GM19035 (cell line): Measurements from ENCODE around the gene ACTR3.
"Not testable (repeated sequence)": the region's sequence is repeated elsewhere in the genome, so short reads cannot be mapped to it uniquely, and the experiment has no call there.

Experiments
- ATAC-seq: cut with Tn5 transposase; IDR thresholded peaks from one replicate; pipeline ENCODE4 v1.9.1; 2021; ENCODE audit not compliant: unreplicated experiment

Gene ACTR3

DNA sequence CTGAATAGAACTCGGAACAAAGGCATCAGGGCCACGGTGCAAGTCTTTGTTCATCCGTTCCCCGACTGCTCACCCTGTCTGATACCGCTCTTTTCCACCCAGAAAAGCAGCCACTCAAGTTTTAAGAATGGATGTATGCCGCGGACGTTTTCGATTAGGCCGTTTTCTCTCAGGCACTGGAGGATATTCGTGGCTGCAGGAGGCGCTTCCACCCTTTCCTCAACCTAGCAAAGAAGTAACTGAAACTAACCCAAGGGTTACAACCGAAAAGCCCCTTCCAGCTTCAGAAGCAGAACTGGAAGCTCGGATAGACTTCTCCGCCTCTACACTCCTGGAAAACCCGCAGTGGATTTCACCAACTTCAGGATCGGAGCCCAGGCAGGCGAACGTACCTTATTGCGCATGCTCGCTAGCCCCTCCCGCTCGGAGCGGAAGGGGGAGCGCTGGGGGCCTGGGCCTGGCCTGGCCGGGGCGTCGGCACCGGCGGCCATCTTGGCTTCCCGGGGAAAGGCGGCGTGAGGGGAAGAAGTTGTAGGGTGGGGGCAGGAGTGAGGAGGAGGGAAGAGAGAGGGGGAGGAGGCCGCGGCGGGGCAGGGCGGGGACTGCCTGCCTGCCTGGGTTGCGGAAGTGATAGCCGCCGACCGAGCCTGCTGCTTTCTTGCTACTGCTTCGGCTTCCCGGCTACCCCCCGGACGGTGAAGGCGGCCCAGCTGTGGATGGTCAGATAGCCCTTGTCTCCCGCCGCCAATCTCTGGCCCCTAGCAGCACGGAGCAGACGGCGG is at the start of gene ACTR3:
ACTR3 (plus strand) TSS at position 619 of the 782 bp plus-strand sequence. CDS start 191 bp downstream, outside the sequence.
- ATAC-seq, result peak; percentile 49

DNA sequence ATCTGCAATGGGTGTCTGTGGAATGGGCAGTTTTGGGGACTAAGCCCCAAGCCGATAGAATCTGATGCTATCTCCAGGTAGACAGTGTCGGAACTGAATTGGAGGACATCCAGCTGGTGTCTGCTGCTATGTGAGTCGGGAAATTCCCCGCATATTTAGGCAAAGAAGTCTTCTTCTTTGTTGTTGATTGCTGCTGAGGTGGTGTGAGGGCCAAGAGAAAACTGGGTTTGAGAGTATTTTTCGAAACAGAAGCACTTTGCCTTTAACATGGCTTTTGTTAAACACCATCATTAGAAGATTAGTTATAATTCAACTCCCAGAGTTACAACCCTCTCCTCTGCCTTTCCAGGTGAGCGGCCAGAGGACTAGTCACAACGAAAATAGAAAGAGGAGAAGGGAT is 49.4 kb upstream of the ACTR3 start:
- no peak for ATAC-seq

DNA sequence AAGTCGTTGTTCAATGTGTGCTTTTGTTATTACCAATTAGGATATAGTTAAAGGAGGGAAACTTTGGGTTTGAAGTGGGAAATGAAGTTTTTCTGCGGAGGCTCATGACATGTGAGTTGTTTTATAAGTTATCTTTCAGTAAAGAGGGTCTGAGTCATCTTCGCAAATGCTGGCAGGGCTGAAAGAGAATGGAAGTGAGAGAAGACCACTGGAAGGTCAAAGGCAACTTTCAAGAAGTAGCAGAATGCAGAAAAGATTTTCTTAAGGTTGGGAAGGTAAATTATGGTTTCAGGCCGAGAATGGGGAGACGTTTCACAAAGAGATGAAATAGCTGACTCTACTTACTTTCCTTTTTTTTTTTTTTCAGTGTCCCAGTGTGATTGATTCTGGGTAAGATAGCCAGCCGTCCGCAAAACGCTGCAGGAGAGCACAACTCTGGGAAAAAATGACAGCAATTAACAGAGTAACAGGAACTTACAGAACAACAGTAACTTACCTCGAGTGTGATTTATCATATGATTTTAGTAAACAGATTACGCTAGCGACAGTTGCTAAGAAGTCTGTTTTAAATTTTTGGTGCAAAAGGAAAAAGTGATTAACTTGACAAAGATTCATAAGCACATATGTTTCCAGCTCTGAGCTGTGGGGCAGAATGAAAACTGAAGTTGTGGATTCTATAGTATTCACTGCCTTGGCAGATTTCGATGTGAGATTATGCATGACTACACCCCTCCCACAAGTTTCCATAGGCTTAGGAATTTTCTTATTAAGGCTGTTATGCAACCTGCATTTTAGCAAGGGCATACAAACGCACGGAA is 46.8 kb upstream of the ACTR3 start:
- ATAC-seq, result no peak

DNA sequence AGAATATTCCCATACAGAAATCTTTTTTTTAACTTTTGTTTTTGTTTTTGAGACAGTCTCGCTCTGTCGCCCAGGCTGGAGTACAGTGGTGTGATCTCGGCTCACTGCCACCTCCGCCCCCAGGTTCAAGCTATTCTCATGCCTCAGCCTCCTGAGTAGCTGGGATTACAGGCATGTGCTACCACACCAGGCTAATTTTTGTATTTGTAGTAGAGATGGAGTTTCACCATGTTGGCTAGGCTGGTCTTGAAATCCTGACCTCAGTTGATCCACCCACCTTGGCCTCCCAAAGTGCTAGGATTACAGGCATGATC is 46.2 kb upstream of the ACTR3 start:
- not testable (repeated sequence) for ATAC-seq

DNA sequence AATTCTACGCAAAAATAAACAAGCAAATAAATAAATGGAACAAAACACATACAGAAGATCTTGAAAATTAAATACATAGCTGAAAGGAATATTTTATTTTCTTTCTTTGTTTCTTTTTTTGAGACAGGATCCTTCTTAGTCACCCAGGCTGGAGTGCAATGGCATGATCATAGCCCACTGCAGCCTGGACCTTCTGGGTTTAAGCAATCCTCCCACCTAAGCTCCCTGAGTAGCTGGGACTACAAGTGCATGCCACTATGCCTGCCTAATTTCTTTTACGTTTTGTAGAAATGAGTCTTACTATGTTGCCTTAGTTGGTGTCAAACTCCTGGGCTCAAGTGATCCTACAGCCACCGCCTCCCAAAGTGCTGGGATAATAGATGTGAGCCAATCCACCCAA is 44.6 kb upstream of the ACTR3 start:
- ATAC-seq, result no peak

DNA sequence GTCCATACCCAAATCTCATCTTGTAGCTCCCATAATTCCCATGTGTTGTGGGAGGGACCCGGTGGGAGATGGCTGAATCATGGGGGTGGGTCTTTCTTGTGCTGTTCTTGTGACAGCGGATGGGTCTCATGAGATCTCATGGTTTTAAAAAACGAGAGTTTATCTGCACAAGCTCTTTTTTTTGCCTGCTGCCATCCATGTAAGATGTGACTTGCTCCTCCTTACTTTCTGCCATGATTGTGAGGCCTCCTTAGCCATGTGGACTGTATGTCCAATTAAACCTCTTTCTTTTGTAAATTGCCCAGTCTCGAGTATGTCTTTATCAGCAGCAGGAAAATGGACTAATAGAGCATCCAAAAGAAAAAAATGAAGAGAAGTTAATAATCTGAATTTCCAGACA is 44.1 kb upstream of the ACTR3 start:
- not testable (repeated sequence) for ATAC-seq

DNA sequence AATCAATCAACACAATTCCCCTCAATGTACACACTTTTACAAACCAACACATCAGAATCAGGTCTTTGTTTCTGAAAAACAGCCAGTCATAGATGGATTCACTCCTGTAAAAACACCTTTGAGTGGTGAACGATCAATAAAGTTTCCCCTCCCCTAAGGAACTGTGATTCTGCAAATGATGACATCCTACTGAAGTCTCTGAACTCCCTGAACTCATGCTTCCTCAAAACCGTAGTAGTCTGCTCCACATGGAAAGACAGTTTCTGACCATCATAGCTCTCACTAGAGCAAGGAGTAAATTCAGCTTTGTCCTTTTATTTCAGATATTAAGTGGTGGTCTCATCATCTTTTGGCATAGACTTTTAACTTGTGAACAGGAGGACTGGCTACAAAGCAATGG is 43.5 kb upstream of the ACTR3 start:
- no peak for ATAC-seq

DNA sequence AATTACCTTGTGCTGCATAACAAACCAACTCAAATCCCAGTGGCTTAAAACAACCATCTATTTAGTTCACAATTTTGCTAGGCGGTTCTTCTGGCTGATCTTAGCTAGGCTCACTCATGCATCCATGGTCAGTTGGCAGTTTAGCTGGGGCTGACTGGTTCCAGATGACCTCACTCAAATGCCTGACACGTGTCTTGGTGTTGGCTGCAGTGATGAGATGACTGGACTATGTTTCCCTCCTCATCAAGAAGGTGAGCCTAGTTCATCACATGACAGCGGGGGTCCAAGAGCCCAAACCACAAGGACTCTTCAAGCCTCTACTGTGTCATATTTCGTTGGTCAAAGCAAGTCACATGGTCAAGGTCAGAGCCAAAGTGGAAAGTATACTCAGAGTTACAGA is 42.7 kb upstream of the ACTR3 start:
- no peak for ATAC-seq

DNA sequence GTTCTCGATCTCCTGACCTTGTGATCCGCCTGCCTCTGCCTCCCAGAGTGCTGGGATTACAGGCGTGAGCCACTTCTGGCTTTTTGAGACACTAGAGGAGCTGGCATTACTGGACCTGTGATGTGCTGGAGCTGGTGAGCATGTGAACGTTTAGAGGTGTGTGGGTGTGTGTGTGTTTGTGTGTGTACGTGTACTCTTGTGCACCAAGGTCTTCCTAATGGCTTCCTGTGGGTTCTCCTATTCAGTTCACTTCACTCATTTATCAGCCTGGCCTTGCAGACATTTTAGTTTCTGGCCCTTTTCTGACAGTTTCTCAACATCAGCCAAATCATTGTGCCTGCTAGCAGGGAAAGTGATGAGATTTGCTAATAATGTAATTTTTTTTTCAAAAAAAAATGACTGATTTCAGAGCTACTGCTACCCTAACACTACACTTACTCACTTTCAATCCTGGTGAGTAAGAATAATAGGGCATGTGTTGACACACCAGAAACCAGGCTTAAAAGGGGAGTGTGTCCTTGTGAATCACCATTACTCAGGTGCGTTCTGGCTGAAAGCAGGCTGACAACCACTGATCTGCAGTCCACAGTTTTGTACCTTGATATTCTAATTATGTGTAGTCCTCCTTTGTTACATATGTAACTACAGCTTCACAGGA is 41.0 kb upstream of the ACTR3 start:
- ATAC-seq, result no peak

DNA sequence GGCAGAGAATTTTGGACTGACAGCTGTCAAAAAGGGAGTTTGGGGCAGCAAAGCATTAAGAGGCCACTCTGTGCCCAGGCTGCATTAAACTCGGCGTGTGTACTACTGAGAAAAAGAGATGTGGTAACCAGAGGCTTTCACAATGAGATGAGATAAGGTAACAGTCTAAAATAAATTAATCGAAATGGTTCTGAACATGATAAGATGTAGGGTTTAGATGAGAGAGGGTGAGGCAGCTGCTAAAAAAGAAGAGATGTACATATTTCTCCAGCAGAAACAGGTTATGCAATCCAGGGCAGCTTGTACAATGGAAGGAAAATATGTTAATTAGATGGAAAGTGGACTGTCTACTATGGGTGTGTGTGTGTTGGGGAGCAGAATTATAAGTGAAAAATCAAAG is 39.2 kb upstream of the ACTR3 start:
- ATAC-seq, result no peak

DNA sequence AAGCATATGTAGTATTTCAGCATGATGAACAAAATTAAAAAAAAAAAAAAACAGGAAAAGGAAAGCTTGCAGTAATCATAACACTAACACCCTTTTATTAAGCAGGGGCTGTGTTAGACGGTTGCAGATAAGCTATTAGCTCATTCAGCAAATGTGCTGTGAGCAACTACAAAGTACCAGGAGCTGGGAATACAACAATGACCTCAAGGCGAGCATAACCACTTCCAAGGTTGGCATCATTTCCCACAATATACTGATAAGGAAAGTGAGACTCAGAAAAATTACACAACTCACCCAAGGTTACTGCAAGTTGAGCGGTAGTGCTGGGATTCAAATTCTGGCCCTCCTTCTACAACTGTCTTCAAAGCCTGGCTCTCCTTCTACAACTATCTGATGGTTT is 38.2 kb upstream of the ACTR3 start:
- ATAC-seq, result no peak

DNA sequence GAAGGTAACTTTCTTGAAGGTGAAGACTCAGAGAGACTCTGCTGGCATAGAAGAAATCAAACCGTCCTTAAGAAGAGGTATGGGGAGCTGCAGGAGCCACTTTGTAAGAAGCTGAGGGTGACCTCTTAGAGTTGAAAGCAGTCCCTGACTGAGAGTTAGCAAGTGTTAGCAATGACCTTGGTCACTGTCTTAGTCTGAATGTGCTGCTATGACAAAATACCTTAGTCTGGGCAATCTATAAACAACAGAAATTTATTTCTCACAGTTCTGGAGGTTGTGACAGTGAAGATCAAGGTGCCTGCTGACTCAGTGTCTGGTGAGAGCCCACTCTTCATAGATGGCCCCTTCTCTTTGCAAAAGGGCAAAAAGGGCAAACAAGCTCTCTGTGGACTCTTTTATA is 35.7 kb upstream of the ACTR3 start:
- no peak for ATAC-seq

DNA sequence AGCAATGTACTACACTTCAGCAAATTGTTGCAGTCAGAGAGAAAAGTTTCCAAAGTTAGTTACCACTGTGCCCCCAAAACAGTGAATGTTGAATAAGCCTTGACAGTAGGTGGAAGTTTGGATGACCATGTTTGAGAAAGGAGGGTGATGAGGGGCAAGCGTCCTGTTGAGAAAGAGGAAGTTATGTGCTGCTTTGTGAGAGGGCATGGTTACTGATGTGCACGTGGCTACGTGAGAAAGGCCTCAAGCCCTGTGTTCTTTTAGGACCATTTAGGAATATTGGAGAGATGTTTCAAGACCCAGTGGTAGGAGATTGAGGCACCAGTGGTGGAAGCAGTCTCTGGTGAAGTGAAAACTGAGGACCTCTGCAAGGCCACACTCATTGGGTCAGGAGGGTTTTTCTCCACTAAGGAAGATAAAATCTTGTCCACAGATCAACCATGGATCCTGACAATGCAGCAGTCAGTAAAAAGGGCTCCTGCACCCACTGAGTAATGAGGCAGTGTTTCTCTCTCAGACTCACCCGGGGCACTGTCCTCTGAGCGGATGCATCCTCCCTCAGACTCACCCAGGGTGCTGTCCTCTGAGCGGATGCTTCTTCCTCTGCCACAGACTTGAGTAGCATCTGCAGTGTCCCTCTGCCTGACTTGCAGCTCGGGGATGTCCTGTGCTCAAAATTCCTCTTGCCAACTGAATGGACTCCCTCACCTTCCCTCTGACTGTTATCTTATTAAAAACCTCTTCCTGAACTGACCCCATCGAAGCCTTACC is 34.7 kb upstream of the ACTR3 start:
- ATAC-seq, result no peak

DNA sequence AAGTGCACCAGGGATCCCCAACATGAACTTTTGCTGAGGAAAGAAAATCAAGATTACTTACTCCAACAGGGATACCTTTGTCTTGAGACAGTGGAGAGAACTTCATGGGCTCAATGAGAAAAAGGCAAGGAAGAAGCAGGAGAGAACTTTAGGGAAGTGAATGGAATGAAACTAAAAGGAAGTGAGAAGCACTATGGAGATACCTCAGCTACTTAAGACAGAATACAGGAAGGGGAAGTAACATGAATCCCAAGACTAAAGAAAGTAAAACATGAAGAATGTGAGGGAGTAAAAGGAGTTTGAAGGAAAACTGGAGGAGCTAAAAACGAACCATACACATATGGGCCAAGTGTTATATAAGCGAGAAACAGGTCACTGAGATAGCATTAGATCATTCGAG is 32.4 kb upstream of the ACTR3 start:
- no peak for ATAC-seq

DNA sequence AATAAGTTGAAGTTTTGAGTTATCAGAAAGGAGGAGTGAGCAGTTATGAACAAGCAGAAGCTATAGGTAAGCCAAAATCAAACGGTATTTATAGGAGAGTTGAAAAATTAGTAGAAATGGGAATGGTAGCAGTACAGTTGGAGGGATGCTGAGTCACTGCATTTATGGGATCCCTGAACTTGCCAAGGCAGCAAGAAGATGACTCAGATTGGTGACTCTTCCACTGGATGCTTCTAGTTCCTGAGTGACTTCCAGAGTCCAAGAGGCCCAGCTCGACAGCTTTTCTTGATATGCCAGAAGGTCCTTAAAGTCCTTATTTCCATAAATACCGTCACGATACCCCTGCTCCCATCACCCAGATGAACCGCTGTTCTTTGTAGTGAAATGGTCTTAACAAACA is 31.1 kb upstream of the ACTR3 start:
- ATAC-seq, result no peak

DNA sequence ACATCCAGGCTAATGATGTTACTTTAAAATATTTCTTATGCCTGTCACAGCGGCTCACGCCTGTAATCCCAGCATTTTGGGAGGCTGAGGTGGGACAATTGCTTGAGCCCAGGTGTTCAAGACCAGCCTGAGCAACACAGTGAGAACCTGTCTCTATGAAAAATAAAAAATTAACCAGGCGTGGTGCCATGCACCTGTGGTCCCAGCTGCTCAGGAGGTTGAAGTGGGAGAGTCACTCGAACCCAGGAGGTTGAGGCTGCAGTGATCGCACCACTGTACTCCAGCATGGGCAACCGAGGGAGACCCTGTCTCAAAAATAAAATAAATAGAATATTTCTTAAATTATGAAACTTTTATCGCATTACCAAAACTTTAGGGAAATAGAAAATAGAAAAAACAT is 28.1 kb upstream of the ACTR3 start:
- ATAC-seq, result no peak

DNA sequence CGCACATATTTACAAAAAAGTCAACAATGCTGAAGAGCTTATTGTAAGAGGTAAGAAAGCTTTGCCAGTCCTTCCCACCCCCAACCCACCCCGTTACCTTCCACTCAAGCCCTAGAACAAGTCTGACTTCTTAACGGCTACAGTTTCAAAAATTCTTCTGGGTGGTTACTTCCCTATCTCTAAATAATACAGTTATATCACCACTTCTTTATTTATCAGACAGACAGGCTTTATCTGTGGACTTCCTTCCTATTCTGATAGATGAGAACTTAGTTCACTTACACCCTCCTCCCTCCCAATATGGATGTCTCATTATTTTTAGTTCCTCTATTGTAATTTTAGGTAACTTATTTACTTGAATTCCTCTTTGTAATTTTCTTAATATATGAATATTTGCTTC is 26.7 kb upstream of the ACTR3 start:
- ATAC-seq, result no peak

DNA sequence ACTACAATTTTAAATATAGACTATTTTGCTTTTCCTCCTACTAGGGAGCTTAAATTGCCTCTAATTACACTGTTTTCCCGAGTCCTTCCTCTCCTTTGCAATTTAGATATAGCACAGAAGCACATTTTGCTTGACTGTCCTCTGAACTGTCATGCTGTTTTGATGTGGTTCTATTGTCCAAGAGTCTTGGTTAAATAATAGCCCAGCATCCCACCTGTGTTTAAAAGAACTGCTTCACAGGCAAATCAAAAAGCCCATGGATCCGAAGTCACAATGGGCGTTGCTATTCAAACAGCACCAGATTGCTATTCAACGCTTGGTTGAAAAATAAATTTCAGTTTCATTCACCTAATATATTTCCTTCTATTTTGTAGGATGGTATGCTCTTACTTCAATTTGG is 22.3 kb upstream of the ACTR3 start:
- ATAC-seq, result no peak

DNA sequence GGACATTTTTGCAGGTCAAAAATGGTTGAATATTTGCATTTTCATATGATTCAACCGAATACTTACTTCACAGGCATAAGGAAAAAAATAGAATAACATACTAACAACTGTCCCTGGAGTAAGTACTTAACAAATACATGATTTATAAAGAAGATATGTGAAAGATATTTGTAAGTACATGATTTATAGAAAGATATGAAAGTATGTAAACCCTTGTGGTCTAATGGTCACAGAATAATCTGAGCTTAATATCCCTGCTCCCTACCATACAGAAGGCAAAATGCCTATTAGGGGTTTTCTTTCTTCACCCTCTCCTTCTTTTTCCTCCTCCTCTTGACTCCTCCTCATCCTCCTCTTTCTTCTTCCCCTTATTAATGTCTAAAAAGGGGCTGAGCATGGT is 20.6 kb upstream of the ACTR3 start:
- no peak for ATAC-seq

DNA sequence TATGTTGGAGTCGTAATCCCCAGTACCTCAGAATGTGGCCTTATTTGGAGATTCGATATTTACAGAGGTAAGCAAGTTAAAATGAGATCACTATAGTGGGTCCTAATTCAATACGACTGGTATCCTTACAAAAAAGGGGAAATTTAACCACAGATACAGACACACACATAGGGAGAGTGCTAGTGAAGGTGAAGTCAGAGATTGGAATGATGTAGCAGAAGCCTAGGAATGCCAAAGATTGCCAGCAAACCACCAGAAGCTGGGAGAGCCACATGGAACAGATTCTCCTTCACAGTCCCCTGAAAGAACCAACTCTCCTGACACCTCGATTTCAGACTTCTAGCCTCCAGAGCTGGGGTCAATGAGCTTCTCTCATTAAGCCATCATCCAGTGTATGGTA is 17.7 kb upstream of the ACTR3 start:
- no peak for ATAC-seq

DNA sequence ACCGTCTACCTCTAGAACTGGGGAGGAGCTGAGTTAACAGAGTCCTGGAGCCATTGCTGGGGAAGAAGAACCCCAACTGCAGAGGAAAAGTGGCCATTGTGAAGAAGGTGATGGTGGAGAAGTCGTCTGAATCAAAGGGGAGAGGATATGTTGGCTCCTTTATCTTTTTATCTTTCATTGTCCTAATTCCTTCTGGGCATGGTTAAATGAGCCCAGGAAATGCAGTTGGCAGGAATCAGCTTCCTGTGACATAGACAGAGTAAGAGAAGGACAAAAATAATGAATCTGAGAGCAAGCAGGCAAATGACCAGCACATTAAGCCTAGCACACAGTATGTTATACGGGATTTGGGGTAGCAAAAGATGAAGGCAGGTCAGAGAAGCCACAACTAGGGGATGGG is 16.0 kb upstream of the ACTR3 start:
- no peak for ATAC-seq
